Measurements from ENCODE around the gene LCK. TPM values are rescaled to one million over a fixed set of nuclear protein-coding genes. Genes with fewer than 3 reads are reported as not detected.
A peak's percentile ranks its signal among the peaks of the same experiment; 100 is the strongest.
"Not testable (repeated sequence)": the region's sequence is repeated elsewhere in the genome, so short reads cannot be mapped to it uniquely, and the experiment has no call there.

Gene LCK
- total RNA-seq, 4 donors from 2014 or later, result 1.1 to 6.9 (median 2.0) TPM

- Histone ChIP-seq H3K27me3 (no peaks in the 10 kb centered on the region), H3K9me3 (no peaks in the 10 kb centered on the region), H3K4me1 (peaks cover 0 to 41% (median 21%) of the 10 kb centered on the region in 4 donors), H3K36me3 (no peaks in the 10 kb centered on the region), H3K27ac (peak overlapping the region in 3 of 4 donors; percentile 53 to 62 (median 56)), H3K4me3 (no peak overlapping the region)
- 12 to 14% methylated on average over 31 of the region's 31 CpGs for WGBS, 2 donors
- peak; percentile 82 for DNase-seq (ENCODE audit: low spot score in 2 of 2)
- TF ChIP-seq POLR2A (IDR thresholded peaks at IDR 0.05) (no peak), EP300 (IDR thresholded peaks at IDR 0.05) (no peak), CTCF (IDR thresholded peaks at IDR 0.05) (peak; percentile 71 to 82 (median 77))
Observed at GRCh38 chr1:32247983-32248889, 2.8 kb upstream of the LCK start.

- no peaks in the 10 kb centered on the region for H3K36me3 ChIP-seq
- H3K4me1 ChIP-seq, result peaks cover 0 to 41% (median 21%) of the 10 kb centered on the region in 4 donors
- peak in 1 of 2 donors; percentile 31 for DNase-seq (ENCODE audit: low spot score in 2 of 2)
- TF ChIP-seq POLR2A (IDR thresholded peaks at IDR 0.05) (no peak), EP300 (IDR thresholded peaks at IDR 0.05) (peak in 1 of 2 donors; percentile 42)
- no peak overlapping the region for H3K4me3 ChIP-seq
- peak overlapping the region in 1 of 4 donors; percentile 86 for H3K27ac ChIP-seq
- 63 to 64% methylated on average over 9 of the region's 9 CpGs for WGBS, 2 donors
- no peaks in the 10 kb centered on the region for H3K9me3 ChIP-seq
- no peaks in the 10 kb centered on the region for H3K27me3 ChIP-seq
Observed at GRCh38 chr1:32249831-32250525, 1.1 kb upstream of the LCK start.

- no peak for TF ChIP-seq CTCF (IDR thresholded peaks at IDR 0.05)
- peaks cover 0 to 7% (median 0%) of the 10 kb centered on the region in 4 donors for H3K4me1 ChIP-seq
- no peaks in the 10 kb centered on the region for H3K27me3 ChIP-seq
- H3K4me3 ChIP-seq, result no peak overlapping the region
- DNase-seq (ENCODE audit: low spot score in 2 of 2), result no peak
- H3K36me3 ChIP-seq, result no peaks in the 10 kb centered on the region
- 85 to 86% methylated on average over 10 of the region's 10 CpGs for WGBS, 2 donors
- H3K27ac ChIP-seq, result no peak overlapping the region
- H3K9me3 ChIP-seq, result no peaks in the 10 kb centered on the region
Observed at GRCh38 chr1:32255072-32256071, 4.3 kb downstream of the LCK start.

- H3K4me3 ChIP-seq, result no peak overlapping the region
- no peak for TF ChIP-seq EP300 (IDR thresholded peaks at IDR 0.05)
- no peak for TF ChIP-seq CTCF (IDR thresholded peaks at IDR 0.05)
- no peak for TF ChIP-seq POLR2A (IDR thresholded peaks at IDR 0.05)
Observed at GRCh38 chr1:32256473-32257226, 5.6 kb downstream of the LCK start.

GRCh38 chr1:32257227-32257508 is 6.1 kb downstream of the LCK start:
- no peak overlapping the region for H3K27ac ChIP-seq
- no peaks in the 10 kb centered on the region for H3K36me3 ChIP-seq
- H3K4me3 ChIP-seq, result no peak overlapping the region
- DNase-seq (ENCODE audit: low spot score in 2 of 2), result no peak
- 87 to 88% methylated on average over 6 of the region's 6 CpGs for WGBS, 2 donors
- H3K9me3 ChIP-seq, result no peaks in the 10 kb centered on the region
- H3K27me3 ChIP-seq, result no peaks in the 10 kb centered on the region
- TF ChIP-seq CTCF (IDR thresholded peaks at IDR 0.05) (no peak), EP300 (IDR thresholded peaks at IDR 0.05) (no peak), POLR2A (IDR thresholded peaks at IDR 0.05) (no peak)
- peaks cover 0 to 6% (median 0%) of the 10 kb centered on the region in 4 donors for H3K4me1 ChIP-seq

More at GRCh38 chr1:32256473-32257226, 5.6 kb downstream of the LCK start:
- H3K27ac ChIP-seq, result no peak overlapping the region
- H3K4me1 ChIP-seq, result peaks cover 0 to 7% (median 0%) of the 10 kb centered on the region in 4 donors
- H3K27me3 ChIP-seq, result no peaks in the 10 kb centered on the region
- no peaks in the 10 kb centered on the region for H3K9me3 ChIP-seq
- H3K36me3 ChIP-seq, result no peaks in the 10 kb centered on the region
- WGBS, 2 donors, result 81% methylated on average over 9 of the region's 9 CpGs
- DNase-seq (ENCODE audit: low spot score in 2 of 2), result no peak

- not testable (repeated sequence) for DNase-seq (ENCODE audit: low spot score in 2 of 2); H3K9me3 ChIP-seq; H3K27ac ChIP-seq; H3K27me3 ChIP-seq; H3K36me3 ChIP-seq; H3K4me3 ChIP-seq; H3K4me1 ChIP-seq
- 92 to 95% methylated on average over 4 of the region's 4 CpGs for WGBS, 2 donors
Observed at GRCh38 chr1:32263236-32263593, 12.2 kb downstream of the LCK start.
